Brain pericyte (primary cell): ENCODE measurements around the gene IFT122.

ENCODE experiments used
- DNase-seq: peaks from one replicate; pipeline ENCODE4 v3.0.0-alpha.2; 2012; ENCODE audit warnings: low read depth, low spot score

IFT122 gene

DNA sequence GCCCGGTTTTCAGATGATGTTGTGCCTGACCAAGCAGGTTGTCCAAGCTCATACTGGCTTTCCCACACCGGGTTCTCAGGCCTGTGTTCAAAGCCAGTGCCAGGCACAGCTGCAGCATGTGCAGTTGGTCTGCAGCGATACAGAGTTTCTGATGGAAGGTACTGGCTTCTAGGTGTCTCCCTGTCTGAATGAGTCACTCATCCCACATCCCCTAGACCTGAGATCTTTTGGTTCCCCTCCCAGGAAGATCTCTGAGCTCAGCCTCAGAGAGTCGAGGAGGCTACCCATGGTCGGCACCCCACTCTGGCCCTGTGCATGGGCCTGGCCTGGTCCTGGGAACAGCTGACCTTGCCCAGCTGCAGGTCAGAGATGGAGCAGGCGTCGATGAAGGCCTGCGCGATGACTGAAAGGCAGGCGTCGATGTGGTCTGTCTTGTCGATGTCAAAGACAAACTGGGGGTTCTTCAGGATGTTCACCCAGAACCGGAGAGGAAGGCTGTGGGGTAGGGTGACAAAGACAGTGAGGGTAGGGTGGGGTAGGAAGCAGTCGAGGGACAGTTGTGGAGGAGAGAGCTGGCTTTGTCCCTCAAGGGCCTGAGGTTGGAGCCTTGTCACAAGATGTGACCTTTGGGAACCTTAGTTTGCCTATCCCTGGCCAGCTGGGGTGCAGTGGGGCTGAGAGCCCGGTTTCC, 118.2 kb downstream of the IFT122 start:
- no peak for DNase-seq

DNA sequence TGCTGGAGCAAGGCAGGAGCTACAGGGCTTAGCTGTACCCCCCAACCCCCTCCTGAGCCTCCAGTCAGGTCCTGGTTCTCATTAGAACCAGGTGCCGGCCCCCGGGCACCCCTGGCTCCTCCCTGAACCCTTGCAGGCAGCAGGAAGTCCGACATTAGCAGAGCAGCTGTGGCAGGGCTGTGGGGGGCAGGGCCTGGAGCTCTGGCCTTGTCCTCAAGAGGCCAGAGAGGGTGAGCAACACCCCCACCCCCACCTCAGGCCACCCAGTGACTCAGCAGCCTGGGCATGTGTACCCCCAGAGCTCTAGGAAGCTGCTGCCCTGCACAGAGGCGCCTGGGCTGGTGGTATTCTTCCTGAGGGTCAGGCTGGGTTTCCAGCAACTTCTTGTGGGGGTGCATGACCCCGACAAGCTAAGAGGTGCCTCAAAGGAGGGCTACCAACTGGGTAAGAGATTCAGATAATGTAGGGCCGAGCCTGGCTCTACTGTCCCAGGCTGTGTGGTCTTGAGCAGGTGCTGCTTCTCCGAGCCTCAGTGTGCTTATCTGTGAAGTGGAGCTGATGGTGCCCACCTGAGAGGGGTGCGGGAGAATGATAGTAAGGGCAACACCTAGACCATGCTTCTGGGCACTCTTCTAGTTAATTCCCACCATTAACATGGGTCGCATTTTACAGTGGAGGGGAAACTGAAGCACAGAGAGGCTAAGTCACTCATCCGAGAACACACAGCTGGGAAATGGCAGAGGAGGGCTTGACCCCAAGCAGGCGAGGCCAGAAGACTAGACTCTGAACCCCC, 118.9 kb downstream of the IFT122 start:
- no peak for DNase-seq

GRCh38 chr3:129559565-129560079, 119.6 kb downstream of the IFT122 start:
- DNase-seq = no peak

GRCh38 chr3:129560269-129560787, 120.3 kb downstream of the IFT122 start:
- no peak for DNase-seq

DNA sequence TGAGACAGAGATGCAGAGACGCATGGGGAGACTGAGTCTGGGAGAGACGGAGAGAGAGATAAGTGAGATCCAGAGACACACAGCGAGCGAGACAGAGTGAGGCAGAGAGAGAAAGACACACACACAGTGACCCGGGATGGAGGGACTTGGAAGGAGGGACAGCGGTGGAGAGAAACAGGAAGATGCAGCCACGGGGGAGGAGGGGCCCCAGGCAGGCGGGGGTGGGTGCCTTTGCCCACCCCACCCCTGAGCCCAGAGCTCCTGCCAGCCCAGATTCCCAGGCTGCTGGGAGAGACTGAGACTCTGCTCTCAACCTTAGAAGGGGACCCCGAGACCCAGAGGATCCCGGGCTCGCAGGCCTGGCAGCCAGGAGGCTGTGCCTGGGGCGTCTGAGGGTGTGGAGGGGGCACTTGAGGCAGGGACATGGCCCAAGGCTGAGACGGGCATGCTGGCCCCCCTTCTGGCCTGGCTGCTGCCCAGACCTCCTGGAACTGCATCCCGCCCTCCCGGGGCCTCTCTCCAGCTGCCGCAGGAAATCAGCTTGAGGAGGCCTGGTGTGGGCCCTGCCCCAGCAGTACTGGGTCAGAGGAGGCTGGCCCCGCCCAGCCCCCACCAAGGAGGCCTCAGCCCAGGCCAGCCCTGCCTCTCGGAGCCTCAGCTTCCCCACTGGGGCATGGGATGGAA, 121.0 kb downstream of the IFT122 start:
- DNase-seq = no peak

DNA sequence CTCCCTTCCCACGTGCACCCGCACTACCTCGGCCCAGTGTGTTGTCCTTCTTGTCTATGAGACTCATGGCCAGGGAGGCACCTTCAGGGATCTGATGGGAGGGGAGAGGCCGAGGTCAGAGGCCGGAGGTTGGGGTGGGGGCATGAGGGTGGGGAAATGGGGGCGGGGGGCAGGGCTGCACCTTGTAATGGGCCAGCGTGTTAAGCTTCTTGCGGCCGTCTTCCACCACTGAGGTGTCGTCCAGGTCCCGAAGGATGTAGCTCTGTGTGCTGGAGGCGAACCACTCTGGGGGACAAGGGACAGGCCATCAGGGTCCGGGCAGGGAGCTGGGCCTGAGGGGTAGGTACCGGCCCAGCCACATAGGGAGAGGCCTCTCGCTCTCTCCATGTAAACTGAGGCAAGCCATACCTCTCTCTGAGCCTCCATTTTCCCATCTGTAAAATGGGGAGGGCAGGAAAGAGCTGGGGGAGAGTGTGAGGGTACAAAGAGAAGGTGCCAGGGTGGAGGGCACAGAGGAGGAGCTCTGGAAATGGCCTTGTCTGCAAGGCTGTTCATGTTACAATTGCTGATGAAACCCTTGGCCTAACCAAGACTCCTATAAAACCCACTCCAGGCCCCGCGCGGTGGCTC, 121.7 kb downstream of the IFT122 start:
- no peak for DNase-seq

- DNase-seq = no peak
Observed at GRCh38 chr3:129562803-129563202, 122.8 kb downstream of the IFT122 start.

GRCh38 chr3:129563332-129563731, 123.3 kb downstream of the IFT122 start:
- DNase-seq = no peak

- DNase-seq = no peak
Observed at GRCh38 chr3:129563850-129564535, 124.0 kb downstream of the IFT122 start.

DNA sequence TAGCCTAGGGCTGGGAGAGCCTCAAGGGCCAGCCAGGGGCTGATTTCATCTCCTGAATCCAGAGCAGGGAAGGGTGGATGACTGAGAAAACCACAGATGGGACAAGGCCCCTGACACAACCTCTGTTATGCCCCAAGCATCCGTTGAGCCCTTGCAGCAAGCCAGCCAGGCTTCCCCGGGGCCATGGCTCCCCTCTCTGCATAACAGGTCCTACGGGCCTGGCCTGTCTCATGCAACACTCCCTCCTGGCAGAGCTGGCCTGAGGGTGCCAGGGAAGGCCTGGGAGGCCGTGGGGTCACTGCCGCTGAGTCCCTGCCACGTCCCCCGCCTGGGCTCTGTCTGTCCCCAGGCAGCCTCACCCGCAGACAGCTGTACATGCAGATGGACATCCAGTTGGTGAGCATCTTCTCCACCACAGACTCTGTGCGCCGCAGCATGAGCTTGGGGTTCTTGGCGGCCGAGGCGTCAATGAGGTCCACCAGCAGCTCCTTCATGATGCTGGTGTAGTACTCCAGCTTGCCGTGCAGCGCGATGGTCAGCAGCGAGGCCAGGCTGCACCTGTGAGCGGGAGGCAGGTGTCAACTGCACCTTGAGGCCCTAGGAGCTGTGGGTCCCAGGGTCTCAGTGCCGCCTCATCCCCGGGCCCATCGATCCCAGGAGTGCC, 125.1 kb downstream of the IFT122 start:
- DNase-seq = no peak

DNA sequence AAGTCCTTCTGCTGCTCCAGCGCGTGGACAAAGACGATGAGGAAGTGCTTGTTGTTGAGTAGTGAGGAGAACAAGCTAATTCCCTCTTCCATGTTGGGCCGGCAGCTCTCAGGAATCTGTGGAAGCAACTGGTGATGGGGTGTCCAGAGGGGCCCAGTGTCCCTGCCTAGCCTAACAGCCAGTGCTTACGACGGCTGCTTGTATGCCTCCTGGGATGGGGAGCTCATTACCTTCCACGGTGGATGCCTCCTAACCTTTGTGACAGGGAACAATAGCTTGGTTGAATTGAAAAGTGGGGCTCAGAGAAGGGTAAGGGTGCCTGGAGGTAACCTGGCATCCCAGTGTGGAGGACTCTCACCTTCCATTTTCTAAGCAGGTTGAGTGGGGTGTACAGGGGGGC, 125.9 kb downstream of the IFT122 start:
- DNase-seq = no peak

DNA sequence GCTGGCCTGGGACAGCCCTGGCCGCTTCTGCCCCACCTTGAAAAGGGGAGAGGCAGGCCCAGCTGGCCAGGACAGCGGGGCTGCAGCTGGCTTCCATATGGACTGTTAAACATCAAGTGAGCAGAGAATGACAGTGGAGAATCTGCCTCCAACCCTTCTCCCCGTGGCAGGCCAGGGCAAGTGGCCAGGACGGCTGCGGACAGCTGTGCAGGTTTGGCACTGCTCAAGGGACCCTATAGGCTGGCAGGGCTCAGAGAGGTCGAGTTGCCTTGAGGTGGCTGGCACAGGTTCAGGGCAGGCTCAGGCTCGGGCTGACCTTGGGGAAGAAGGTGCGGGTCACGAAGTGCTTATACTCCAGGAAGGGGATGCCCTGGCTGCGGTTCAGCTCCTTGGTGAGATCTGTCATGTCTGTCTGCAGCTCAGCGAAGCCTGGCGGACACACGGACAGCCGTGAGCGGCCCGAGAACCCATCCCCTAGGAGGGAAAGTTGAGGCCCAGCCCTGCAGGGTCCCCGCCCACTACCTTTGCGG, 127.2 kb downstream of the IFT122 start:
- DNase-seq = no peak

DNA sequence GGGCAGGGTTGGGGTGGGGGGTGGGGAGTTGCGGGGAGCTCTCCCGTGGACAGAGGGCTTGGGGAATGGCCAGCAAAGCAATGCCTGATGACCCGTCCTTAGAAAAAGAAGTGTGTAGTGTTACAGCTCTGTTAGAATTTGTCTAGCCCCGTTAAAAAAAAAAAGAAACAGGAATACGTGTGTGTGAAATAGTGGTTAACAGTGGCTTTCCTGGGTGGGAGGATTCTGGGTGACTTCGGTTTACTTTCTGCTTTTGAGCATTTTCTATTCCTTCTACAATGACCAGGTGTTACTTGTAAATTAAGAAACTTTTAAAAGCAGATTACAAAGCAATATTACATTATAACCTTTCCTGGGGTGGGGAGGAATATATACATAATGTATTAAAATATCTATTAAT, 127.9 kb downstream of the IFT122 start:
- DNase-seq = no peak

GRCh38 chr3:129569856-129570255, 129.8 kb downstream of the IFT122 start:
- no peak for DNase-seq
